ENCODE measurements around the gene NUP188.
"Not testable (repeated sequence)": the region's sequence is repeated elsewhere in the genome, so short reads cannot be mapped to it uniquely, and the experiment has no call there.

The NUP188 gene

GRCh38 chr9:129028192-129028966, 80.9 kb downstream of the NUP188 start, which contains the start of gene SH3GLB2:
SH3GLB2 (minus strand) TSS chr9:129028331; CDS start chr9:129028154, 177 bp downstream.
- peak; percentile 98 for DNase-seq (ENCODE audit: low read depth)
- TF ChIP-seq CTCF (IDR thresholded peaks at IDR 0.05; ENCODE audit: insufficient read depth, low read depth, low read length, missing control alignments): peak; percentile 76
- H3K4me3 ChIP-seq (ENCODE audit: low read depth, low read length): peak within 1 kb of the TSS; percentile 92

DNA sequence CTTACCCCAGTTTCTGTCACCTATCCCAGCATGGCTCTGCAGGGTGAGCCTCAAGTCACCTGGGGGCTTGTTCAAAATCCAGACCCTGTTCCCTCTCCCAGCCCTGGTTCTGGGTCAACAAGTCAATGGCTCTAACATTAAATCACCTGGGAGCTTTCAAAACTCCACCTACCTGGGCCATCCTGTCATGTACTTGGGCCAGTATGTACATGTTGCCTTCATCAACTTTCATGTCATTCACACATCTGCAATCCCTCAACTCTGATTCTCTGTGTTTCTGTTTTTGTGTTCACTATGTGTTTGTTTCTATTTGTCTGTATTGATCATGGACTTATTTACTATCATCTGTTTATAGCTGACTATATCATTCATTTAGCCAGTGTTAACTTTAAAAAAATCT, 82.7 kb downstream of the NUP188 start:
- no peak overlapping the region for H3K4me3 ChIP-seq (ENCODE audit: low read depth, low read length)
- no peak for TF ChIP-seq CTCF (IDR thresholded peaks at IDR 0.05; ENCODE audit: insufficient read depth, low read depth, low read length, missing control alignments)
- DNase-seq (ENCODE audit: low read depth): no peak

DNA sequence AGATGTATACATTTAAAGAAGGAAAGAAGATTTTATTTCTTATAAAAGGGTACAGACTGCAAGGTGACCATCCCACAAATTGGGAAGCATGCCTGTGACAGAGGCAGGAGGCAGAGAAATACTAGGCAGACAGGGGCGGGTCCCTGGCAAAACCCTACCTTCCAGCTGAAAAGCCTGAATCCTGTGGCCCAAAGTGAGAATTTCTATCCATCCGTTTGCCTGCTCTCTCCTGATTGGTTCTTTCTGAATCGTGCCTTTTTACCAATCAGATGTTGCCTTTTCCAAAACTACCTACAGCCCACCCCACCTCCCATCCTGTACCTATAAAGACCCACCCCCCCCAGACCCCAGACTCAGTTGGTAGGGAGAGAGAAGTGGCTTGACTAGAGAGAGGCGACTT, 84.0 kb downstream of the NUP188 start:
- H3K4me3 ChIP-seq (ENCODE audit: low read depth, low read length): no peak overlapping the region
- no peak for DNase-seq (ENCODE audit: low read depth)
- no peak for TF ChIP-seq CTCF (IDR thresholded peaks at IDR 0.05; ENCODE audit: insufficient read depth, low read depth, low read length, missing control alignments)

DNA sequence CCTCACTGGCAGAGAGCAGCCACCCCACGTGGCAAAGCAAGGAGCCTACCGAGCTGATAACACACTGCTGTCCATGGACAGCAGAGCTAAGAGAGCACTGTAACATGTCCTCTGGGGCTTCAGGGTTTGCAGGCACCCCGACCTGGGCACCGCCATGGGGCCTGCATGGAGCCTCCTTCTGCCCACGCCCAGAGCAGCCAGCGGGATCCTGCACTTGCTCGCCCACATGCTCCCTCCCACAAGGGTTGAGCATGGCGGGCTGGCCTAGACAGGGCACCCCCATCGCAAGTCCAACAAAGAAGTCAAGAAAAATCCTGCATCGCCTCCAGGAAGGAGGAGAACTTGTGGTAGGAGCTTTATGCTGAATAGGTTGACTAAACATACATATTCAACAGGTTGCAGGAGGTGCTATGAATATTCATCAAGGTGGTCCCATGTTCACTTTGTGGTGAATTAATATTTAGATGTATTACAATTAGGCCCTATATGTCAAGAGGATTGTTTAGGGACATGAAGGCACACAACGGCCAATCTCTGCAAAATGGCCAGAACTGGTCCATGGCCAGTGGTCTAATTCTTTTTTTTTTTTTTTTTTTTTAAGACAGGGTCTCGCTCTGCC, 85.2 kb downstream of the NUP188 start:
- no peak for DNase-seq (ENCODE audit: low read depth)
- no peak for TF ChIP-seq CTCF (IDR thresholded peaks at IDR 0.05; ENCODE audit: insufficient read depth, low read depth, low read length, missing control alignments)
- H3K4me3 ChIP-seq (ENCODE audit: low read depth, low read length): no peak overlapping the region

GRCh38 chr9:129033216-129033615, 85.7 kb downstream of the NUP188 start:
- H3K4me3 ChIP-seq (ENCODE audit: low read depth, low read length): no peak overlapping the region
- TF ChIP-seq CTCF (IDR thresholded peaks at IDR 0.05; ENCODE audit: insufficient read depth, low read depth, low read length, missing control alignments): no peak
- DNase-seq (ENCODE audit: low read depth): no peak

- H3K4me3 ChIP-seq (ENCODE audit: low read depth, low read length): peak overlapping the region; percentile 58
- DNase-seq (ENCODE audit: low read depth): not testable (repeated sequence)
Observed at GRCh38 chr9:129035838-129036237, 88.3 kb downstream of the NUP188 start.

DNA sequence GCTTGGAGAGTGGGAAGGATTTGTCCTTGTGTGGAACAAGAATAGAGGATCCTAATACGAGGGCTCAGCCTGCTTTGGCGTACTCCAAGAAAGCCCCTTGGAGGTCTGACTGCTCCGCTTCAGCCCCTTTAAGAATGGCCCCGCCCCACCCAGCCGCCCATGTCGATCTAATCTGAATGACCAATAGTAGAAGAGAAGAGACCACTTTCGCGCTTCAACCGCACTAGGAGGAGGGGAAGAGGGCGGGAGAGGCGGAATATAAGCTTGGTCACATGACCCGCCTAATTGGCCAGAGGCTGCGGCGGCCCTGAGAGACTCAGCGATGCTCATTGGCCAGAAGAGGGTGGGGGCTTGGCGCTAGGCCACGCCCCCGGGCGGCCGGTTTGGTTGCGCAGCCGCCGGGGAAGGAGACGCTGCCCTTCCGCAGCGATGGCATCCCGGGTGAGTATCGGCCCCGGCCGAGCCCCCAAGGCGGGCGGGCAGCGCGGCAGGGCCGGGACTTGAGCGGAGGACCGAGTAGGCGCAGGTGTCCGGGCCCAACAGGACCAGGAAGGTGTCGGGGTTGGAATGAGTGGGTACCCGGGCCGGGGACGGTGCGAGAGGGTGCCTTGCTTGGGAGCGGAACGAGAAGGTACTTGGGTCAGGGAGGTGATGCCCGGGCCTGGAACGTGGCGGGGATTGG, 88.9 kb downstream of the NUP188 start, which contains the start of gene MIGA2:
TSS of gene MIGA2 (plus strand) at position 386 of the 682 bp plus-strand sequence. CDS start 3,969 bp downstream, outside the sequence.
- TF ChIP-seq CTCF (IDR thresholded peaks at IDR 0.05; ENCODE audit: insufficient read depth, low read depth, low read length, missing control alignments): no peak
- peak; percentile 99 for DNase-seq (ENCODE audit: low read depth)
- H3K4me3 ChIP-seq (ENCODE audit: low read depth, low read length): peak within 1 kb of the TSS; percentile 100

All from GM12865 (cell line).